NK-92 (cell line): Measurements from ENCODE around the gene TCF12.

Experiments
- DNase-seq: peaks from one replicate; lab custom pipeline; 2025; ENCODE audit not compliant: unreplicated experiment; lab: John Stamatoyannopoulos, UW

The TCF12 gene

GRCh38 chr15:56918046-56918938 is at the start of gene TCF12:
Gene TCF12 (plus strand): TSS chr15:56918644. CDS start chr15:56919914, 1,270 bp downstream.
- DNase-seq: peak; percentile 31

GRCh38 chr15:56869573-56869972 is 48.9 kb upstream of the TCF12 start:
- no peak for DNase-seq

- no peak for DNase-seq
Observed at GRCh38 chr15:56871185-56871584, 47.3 kb upstream of the TCF12 start.

GRCh38 chr15:56871867-56872266 is 46.6 kb upstream of the TCF12 start:
- DNase-seq: no peak

GRCh38 chr15:56877255-56877970 is 41.0 kb upstream of the TCF12 start:
- DNase-seq: no peak

GRCh38 chr15:56879502-56879901 is 38.9 kb upstream of the TCF12 start:
- no peak for DNase-seq

GRCh38 chr15:56883088-56883487 is 35.4 kb upstream of the TCF12 start:
- DNase-seq: no peak

GRCh38 chr15:56886363-56886931 is 32.0 kb upstream of the TCF12 start:
- no peak for DNase-seq

- no peak for DNase-seq
Observed at GRCh38 chr15:56886932-56887781, 31.3 kb upstream of the TCF12 start.

- no peak for DNase-seq
Observed at GRCh38 chr15:56887782-56888438, 30.5 kb upstream of the TCF12 start.

GRCh38 chr15:56890038-56890437 is 28.4 kb upstream of the TCF12 start:
- DNase-seq: no peak

- DNase-seq: no peak
Observed at GRCh38 chr15:56891852-56892440, 26.5 kb upstream of the TCF12 start.

- no peak for DNase-seq
Observed at GRCh38 chr15:56892659-56893363, 25.6 kb upstream of the TCF12 start.

- DNase-seq: no peak
Observed at GRCh38 chr15:56893364-56893678, 25.1 kb upstream of the TCF12 start.

GRCh38 chr15:56894601-56895000 is 23.8 kb upstream of the TCF12 start:
- DNase-seq: no peak

- DNase-seq: no peak
Observed at GRCh38 chr15:56901931-56902330, 16.5 kb upstream of the TCF12 start.

GRCh38 chr15:56906766-56907165 is 11.7 kb upstream of the TCF12 start:
- no peak for DNase-seq

- no peak for DNase-seq
Observed at GRCh38 chr15:56910801-56911200, 7.6 kb upstream of the TCF12 start.

GRCh38 chr15:56913241-56913640 is 5.2 kb upstream of the TCF12 start:
- DNase-seq: no peak

- no peak for DNase-seq
Observed at GRCh38 chr15:56913670-56914069, 4.8 kb upstream of the TCF12 start.
